Adrenal gland (tissue), 5 donors: ENCODE results near the gene PLPP7.

Experiments
- POLR2A ChIP-seq, 2 donors: fragments of 450-650 bp; IDR thresholded peaks; one replicate each; pipeline ENCODE4 v1.6.1; 2017; ENCODE audit warnings: antibody characterized with exemption in 2 of 2, mild to moderate bottlenecking in 2 of 2, moderate library complexity in 1 of 2
- TF ChIP-seq, protein P1 (sequence below), 6 experiments: fragments of 450-650 bp in 4 of 6; fragments of 200-600 bp in 2 of 6; sonication (generic) in 1 of 6; IDR thresholded peaks; 1 replicate in 5 of 6; 2 replicates in 1 of 6; pipeline versions ENCODE4 v1.5.1 to v1.8.0; 2016 to 2021; ENCODE audit warnings: antibody characterized with exemption in 6 of 6, mild to moderate bottlenecking in 2 of 6, moderate library complexity in 1 of 6
- donor health status: DM: no; HTN: no; CAD: no.

DNA sequence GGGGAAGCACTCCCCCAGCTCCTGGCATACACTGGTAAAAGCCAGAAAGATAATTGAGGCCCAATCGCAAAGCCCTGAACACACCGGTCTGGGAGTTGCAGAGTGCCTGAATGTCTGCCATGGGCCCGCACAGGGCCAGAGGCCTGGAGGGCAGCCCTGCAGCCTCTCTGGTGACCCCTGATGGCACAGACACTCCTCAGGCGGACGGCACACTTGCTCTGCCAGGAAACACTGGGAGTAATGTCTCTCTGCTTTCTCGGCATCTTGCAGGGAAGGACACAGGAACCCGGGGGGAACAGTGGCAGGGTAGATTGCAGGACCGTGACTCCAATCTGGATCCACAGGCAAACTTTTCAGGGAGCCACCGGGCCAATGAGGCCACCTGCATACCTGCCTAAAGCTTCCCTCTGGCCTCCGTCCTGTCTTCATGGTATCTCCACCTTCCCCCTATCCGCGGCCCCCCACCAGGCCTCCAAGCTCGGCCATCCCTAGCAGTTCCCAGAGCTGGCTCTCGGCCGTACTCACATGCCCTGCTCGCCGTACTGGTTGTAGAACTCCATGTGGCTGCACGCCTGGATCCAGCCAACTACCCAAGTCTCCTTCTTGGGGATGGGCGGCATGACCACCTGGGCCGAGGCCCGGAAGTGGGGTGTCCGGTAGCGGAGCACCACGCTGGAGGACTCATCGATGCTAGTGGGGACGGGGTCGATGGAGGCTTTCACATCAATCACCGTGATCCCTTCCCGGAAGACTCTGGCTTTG is 14.0 kb upstream of the PLPP7 start:
- TF ChIP-seq, protein P1, sequence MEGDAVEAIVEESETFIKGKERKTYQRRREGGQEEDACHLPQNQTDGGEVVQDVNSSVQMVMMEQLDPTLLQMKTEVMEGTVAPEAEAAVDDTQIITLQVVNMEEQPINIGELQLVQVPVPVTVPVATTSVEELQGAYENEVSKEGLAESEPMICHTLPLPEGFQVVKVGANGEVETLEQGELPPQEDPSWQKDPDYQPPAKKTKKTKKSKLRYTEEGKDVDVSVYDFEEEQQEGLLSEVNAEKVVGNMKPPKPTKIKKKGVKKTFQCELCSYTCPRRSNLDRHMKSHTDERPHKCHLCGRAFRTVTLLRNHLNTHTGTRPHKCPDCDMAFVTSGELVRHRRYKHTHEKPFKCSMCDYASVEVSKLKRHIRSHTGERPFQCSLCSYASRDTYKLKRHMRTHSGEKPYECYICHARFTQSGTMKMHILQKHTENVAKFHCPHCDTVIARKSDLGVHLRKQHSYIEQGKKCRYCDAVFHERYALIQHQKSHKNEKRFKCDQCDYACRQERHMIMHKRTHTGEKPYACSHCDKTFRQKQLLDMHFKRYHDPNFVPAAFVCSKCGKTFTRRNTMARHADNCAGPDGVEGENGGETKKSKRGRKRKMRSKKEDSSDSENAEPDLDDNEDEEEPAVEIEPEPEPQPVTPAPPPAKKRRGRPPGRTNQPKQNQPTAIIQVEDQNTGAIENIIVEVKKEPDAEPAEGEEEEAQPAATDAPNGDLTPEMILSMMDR (IDR thresholded peaks at IDR 0.05), result no peak
- TF ChIP-seq POLR2A (IDR thresholded peaks at IDR 0.05), result no peak
